Stimulated activated CD8-positive, alpha-beta memory T cell treated with anti-CD3 and anti-CD28 coated beads, Interleukin-4, amount 100 ng/mL, for 24 hours (primary cell): ENCODE measurements around the gene STK31.
"Not testable (repeated sequence)": the region's sequence is repeated elsewhere in the genome, so short reads cannot be mapped to it uniquely, and the experiment has no call there.

ENCODE experiments used
- DNase-seq: peaks from one replicate; pipeline ENCODE4 v3.0.0-alpha.2; 2020; ENCODE audit warnings: low read depth

STK31 gene

DNA sequence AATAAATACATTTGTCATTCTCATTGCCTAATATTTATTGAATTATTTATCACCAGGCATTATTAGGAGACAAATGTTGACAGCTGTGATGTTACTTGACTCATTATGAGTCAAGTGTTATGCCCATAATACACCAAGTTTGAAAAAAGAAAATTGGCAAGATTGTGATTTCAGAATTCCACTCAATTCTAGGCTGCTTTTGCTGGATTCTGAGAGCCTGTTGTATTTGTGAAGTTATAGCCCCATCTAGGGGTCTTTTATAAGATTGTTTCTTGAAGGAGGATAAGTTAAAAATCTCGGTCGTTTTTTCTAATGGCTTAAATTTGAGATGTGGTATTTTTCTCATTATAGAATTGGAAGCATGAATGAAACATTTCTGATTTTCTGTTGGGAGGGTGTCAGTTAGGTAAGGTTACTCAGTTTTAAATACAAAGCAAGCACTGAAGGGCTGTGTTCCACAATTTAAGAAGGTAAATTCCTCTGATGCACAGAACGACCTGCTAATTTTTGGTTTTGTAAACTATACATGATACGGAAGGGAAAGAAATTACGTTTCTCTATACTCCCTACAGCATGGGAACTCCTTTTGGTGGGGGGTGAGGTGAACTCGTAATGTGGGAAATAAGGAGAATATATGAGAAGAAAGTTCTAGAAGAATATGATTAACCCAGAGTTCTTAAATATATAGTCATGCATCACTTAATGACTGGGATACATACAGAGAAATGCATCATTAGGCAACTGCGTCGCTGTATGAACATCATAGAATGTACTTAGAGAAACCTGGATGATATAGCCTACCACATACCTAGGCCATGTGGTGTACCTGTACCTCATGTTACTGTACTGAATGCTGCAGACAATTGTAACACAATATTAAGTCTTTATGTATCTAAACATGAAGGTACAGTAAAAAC, 2.6 kb downstream of the STK31 start:
- DNase-seq, result no peak

DNA sequence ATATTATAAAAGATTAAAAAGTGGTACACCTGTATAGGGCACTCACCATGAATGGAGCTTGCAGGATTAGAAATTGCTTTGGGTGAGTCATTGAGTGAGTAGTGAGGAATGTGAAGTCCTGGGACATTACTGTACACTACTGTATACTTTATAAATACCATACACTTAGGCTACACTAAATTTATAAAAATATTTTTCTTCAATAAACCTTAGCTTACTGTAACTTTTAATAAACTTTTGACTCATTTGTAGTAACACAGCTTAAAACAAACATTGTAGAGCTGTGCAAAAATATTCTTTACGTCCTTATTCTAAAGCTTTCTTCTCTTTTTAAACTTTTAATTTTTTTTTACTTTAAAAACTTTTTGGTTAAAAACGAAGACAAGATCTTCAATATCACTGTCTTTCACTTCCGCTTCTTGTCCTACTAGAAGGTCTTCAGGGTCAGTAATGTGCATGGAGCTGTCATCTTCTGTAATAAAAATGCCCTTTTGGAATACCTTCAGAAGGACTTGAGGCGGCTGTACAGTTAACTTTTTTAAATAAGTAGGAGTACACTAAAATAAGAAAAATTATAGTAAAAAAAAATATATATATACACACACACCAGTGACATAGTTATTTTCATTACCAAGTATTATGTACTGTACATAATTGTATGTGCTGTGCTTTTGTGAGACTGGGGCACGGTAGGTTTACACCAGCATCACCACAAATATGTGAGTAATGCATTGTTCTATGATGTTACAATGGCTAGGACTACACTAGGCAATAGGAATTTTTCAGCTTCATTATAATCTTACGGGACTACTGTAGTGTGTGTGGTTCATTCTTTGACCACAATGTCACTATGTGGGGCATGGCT, 3.5 kb downstream of the STK31 start:
- DNase-seq, result no peak

DNA sequence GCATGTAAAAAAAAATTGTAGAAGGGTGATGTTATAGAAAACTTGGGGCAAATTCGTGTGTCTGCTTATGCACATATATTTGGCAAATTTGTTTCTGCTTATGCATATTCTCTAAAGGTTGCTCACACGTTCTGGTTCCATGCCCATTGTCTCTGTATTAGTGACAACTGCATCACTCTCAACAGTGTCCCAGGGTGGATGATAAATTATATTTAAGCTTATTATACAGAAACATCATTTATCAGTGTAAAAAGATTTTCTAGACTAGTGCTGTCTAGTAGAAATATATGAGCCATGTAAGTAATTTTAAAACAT, 4.1 kb downstream of the STK31 start:
- DNase-seq, result no peak

DNA sequence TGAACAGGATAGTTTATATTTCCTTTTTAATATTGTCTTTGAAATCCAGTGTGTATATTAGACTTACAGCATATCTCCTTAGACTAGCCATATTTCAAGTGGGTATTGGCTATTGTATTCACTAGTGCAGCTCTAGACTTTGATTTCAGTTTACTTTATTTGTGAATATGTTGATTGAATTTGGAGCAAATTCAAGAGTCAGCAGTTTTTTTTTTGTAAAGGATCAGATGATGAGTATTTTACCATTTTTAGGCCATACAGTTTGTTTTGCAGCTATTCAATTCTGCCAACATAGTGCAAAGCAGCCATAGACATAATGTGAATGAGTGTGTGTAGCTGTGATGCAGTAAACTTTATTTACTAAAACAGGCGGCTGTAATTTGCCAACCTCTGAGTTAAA, 4.6 kb downstream of the STK31 start:
- DNase-seq, result no peak

DNA sequence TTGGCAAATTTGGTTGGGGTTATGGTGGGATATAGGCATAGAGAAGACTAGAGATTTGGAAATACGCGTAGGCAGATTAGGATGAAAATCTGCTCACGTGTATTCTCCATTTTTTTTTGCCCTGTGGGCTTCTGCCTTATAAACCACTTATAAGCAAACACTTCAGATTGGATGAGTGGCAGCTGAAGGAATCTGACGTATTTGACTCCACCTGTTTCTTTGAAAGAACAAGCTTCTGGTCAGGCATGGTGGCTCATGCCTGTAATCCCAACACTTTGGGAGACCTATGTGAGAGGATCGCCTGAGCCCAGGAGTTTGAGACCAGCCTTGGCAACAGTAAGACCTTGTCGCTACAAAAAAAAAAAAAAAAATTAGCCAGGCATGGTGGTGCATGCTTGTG, 5.1 kb downstream of the STK31 start:
- DNase-seq, result no peak

DNA sequence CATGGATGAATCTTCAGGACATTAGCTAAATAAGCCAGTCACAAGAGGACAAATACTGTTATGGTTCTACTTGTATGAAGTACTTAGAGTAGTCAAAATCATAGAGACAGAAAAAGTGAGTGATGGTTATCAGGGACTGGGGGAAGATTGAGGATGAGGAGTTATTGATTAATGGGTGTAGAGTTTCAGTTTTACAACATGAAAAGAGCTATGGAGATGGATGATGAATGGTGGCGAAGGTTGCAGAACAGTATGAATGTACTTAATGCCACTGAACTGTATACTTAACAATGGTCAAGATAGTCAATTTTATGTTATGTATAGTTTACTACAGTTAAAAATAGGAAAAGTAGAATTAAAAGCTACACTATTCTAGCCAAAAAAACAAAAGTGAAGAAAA, 7.8 kb downstream of the STK31 start:
- DNase-seq, result no peak

DNA sequence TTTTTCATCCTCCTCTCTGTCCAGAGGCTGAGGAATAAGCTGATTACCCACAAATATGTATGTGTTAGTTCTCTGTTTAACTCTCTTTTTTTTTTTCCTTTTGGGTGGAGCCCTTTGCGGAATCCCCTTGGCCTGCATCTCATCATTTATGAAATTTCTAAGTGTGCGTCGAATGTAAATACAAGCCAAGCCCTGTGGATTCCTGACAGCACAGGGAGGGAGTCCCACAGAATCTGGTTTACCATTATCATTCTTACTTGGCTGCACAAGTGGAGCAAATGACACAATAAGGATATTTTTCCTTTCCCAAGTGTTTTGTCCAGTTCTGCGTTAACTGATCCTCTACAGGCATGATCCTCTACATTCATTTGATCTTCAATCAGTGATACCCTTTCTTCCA, 11.4 kb downstream of the STK31 start:
- no peak for DNase-seq

DNA sequence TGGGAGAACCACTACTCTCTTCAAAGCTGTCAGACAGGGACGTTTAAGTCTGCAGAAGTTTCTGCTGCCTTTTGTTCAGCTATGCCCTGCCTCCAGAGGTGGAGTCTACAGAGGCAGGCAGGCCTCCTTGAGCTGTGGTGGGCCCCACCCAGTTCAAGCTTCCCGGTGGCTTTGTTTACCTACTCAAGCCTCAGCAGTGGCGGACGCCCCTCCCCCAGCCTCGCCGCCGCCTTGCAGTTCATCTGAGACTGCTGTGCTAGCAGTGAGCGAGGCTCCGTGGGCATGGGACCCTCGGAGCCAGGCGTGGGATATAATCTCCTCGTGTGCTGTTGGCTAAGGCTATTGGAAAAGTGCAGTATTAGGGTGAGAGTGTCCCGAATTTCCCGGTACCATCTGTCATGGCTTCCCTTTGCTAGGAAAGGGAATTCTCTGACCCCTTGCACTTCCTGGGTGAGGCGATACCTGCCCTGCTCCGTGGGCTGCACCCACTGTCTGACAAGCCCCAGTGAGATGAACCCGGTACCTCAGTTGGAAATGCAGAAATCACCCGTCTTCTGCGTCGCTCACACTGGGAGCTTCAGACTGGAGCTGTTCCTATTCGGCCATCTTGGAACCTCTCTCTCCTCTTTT, 12.7 kb downstream of the STK31 start:
- DNase-seq, result not testable (repeated sequence)

DNA sequence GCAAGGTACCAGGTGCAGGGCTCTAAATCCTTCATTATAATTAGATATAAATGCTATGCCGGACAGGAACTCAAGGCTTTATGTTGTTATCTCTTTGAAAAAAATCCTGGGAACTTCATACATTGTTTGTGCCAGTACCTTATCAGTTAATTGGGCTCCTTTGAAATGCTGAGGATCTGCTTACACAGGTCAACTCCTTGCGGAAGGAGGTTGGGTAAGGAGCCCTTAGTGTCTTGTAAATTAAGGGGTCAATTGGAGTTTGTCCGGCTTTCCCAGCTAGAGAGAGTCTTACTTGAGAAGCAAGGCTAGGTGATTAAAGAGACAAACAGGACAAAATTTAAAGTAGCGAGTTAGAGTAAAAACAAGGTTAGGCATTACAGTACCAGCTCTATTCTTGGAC, 14.1 kb downstream of the STK31 start:
- not testable (repeated sequence) for DNase-seq

DNA sequence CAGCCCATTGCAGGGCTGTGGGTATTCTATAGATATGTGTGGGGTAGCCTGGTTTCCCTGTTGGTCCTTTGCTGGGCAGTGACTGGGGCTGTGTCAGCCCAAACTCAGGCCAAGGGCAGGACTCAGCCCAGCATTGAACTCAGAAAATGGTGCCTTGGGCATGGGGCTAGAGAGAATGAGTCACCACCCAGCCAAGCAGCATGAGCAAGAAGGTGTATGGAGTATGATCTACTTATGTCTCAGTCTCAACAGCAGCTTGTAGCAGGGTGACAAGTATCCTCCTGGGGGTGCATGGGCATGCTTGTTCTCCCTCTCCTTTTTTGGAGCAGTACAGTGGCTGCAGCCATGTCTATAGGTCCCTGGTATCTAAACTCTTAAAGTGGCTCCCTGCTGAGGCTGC, 32.0 kb downstream of the STK31 start:
- DNase-seq, result no peak

DNA sequence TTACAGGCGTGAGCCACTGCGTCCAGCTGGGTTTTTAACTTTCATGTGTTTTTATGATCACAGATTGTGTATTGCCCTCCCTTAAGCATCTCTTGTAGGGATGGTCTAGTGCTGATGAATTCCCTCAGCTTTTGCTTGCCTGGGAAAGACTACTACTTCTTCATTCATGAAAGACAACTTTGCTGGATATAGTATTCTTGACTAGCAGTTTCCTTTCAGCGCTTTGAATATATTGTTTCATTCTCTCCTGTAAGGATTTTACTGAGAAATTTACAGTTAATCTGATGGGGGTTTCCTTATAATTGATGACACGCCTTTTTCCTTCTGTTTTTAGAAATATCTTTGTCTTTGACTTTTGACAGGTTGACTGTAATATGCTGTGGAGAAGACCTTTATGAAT, 33.2 kb downstream of the STK31 start:
- no peak for DNase-seq

DNA sequence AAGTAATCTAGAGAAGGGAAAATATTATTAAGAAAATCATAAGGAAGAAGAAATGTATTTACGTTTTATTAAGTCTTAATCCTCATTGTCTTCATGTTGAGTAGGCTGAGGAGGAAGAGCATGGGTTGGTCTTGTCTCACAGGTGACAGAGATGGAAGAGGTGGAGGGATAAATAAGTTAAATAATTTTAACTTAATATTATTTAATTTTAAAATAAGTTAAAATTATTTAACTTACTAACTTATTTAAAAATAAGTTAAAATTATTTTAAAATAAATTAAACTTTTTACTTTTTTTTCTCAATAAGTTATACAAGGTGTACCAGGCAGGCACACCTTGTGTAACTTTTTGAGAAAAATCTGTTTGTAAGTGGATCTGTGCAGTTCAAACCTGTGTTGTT, 36.6 kb downstream of the STK31 start:
- no peak for DNase-seq

DNA sequence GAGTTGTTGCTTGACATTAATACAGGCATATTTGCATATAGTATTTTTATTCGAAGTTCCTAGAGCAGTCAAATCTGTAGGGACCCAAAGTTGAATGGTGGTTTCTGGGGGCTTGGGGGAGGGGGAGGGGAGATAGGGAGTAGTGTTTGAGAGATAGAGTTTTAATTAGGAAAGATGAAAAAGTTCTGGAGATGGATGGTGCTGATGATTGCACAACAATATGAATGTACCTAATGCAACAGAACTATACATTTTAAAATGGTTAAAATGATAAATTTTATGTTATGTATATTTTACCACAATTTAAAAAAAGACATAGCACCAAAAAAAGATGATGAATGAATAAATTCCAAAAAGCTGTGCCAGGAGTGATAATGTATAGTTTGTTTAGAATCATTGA, 41.8 kb downstream of the STK31 start:
- DNase-seq, result no peak

DNA sequence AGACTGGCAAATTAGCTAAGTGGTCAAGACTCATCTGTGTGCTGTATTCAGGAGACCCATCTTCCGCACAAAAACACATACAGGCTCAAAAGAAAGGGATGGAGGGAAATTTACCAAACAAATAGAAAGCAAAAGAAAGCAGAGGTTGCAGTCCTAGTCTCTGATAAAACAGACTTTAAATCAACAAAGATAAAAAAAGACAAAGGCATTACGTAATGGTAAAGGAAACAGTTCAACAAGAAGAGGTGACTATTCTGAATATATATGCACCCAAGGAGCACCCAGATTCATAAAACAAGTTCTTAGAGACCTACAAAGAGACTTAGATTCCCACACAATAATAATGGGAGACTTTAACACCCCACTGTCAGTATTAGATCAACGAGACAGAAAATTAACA, 48.8 kb downstream of the STK31 start:
- DNase-seq, result not testable (repeated sequence)

DNA sequence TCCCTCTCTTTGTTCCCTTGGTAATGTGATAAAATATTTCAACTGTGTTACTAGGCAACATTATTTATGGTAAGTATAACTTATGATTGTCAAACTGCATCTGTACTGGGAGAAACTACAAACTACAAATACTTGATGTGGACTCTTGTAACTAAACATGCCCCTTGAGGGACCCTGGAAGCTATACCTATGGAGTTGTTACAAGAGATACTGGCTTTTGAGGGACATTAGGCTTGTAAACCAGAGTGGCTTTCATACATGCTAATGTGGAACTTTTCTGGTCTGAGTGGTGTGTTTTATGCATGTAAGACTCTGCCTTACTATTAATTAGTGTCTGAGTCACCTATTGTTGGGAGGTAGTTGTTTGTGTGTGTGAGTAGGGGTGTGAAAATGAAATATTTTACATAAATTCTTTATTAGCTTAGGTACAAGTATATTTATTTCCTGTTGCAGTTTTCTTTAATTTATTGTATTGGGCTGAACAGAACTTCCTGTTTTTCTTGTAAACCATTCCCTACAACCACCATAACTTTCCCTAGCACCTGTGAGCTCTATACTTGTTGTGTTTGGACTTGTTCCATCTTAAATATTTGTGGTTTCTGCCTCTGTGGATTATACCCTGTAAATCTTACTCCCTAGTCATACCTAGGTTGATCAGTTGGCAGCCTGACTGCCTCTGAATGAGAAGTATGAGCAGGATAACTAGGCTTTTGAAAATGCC, 49.8 kb downstream of the STK31 start:
- no peak for DNase-seq

DNA sequence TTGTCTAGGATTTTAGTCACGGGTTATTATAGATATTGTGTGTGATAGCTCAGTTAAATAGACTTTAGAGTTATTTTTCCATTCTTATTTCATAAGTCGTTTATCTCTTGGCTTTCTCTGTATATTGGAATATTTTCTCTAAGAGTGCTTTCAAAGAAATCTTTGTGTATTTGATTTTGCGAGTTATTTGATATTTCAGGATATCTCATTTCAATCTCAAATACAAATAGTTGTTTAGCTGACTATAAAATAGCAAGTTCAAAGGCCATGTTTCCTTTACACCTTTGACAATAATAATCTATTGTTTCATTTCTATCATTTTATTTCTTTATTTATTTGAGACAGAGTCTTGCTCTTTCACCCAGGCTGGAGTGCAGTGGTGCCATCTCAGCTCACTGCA, 55.9 kb downstream of the STK31 start:
- no peak for DNase-seq

DNA sequence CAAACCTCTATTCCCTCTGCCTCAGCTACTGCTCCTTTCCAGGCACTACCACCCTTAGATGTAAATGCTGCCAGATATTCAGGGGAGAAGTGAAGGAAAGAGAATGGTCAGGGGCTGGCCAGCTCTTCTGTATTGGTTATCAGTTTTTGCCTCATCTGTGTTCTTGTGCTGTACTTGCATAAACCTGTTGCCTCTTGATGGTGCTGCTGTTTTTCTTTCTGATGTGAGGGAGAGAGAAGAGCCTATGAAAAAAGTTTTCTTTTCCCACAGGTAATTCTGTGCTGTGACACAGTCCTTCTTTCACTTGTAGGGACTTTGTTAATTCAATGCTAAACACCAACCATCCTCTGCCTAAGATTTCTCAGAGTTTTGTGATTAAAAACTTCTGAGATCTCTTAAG, 57.5 kb downstream of the STK31 start:
- DNase-seq, result no peak

DNA sequence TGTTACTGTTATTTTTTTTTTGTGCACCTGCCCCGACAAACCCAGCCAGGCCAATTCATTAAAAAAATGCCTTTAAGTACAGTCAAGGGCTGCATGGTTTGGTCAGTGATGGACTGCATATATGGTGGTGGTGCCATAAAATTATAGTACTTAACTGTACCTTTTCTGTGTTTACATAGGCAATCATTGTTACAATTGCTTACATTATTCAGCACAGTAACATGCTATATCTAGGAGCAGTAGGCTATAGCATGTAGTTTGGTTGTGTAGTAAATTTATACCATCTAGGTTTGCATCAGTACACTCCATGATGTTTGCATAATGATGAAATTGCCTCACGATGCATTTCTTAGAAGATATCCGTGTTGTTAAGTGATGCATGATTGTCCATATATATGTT, 58.0 kb downstream of the STK31 start:
- no peak for DNase-seq

DNA sequence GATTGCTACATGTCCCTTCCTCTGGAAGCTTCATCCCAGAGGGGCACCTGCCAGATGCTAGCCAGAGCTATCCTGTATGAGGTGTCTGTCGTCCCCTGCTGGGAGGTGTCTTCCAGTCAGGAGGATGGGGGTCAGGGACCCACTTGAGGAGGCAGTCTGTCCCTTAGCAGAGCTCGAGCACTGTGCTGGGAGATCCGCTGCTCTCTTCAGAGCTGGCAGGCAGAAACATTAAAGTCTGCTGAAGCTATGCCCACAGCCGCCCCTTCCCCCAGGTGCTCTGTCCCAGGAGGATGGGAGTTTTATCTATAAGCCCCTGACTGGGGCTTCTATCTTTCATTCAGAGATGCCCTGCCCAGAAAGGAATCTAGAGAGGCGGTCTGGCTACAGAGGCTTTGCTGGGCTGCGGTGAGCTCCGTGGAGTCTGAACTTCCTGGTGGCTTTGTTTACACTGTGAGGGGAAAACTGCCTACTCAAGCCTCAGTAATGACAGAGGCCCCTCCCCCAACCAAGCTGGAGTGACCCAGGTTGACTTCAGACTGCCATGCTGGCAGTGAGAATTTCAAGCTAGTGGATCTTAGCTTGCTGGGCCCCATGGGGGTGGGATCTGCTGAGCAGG, 69.3 kb downstream of the STK31 start:
- DNase-seq, result not testable (repeated sequence)

DNA sequence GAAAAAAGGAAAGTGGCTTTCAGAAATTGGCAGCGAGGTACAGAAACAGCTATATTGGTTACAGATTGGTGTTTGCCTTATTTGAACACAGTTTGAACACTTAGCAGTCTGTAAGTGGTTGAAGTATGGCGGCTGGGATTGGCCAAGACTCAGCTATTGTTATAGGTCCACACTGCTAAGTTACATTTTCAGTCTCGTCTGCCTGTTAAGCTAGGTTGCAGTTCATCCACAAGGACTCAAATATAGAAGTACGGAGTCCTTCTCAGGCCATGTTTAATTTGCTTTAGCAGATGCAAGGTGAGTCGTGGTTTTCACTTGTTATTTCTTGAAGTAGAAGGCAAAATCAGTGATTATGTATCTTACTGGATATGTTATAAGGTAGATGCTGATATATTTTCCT, 73.1 kb downstream of the STK31 start:
- no peak for DNase-seq

DNA sequence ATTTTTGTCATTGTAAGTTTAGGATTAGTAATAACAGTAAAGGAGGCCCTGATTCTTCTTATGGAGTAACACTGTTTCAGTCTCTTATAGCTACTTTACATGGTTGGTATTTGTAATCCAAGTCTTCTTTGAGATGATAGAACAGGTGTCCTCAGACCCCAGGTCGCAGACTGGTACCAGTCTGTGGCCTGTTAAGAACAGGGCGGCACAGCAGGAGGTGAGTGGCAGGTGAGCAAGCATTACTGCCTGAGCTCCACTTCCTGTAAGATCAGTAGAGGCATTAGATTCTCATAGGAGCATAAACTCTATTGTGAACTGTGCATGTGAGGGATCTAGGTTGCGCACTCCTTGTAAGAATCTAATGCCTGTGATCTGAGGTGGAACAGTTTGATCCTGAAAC, 77.3 kb downstream of the STK31 start:
- DNase-seq, result no peak

DNA sequence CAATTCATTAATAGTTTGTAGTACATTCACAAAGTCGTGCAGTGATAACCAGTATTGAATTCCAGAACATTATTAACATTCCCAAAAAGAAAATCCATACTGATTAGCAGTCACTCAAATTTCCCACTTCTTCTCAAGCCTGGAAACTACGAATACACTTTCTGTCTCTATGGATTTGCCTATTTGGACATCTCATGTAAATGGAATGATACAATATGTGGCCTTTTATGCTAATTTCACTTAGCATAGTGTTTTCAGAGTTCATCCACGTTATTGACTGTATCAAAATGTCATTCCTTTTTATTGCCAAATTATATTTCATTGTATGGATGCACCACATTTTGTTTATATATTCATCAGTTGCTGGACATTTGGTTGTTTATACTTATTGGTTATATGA, 78.8 kb downstream of the STK31 start:
- DNase-seq, result no peak
